BE2C (cell line): ENCODE data around the gene MT1A.
A peak's percentile ranks its signal among the peaks of the same experiment; 100 is the strongest.

Experiments
- DNase-seq: peaks from one replicate; pipeline ENCODE4 v3.0.0-alpha.2; 2020
- H3K27me3 ChIP-seq: fragments of 250-450 bp; sonication (Bioruptor Pico); 2 replicates; pipeline ENCODE4 v1.5.1; 2020; ENCODE audit warnings: mild to moderate bottlenecking
- H3K36me3 ChIP-seq: fragments of 250-450 bp; sonication (Bioruptor Pico); 2 replicates; pipeline ENCODE4 v1.5.1; 2020; ENCODE audit warnings: mild to moderate bottlenecking
- H3K4me1 ChIP-seq: fragments of 250-450 bp; sonication (Bioruptor Pico); 2 replicates; pipeline ENCODE4 v1.5.1; 2020
- H3K4me3 ChIP-seq: 2 replicates; pipeline ENCODE4 v1.5.1; 2011; ENCODE audit warnings: low read depth, low read length
- H3K9me3 ChIP-seq: fragments of 250-450 bp; sonication (Bioruptor Pico); 2 replicates; pipeline ENCODE4 v1.5.1; 2020
- CTCF ChIP-seq: IDR thresholded peaks from 2 replicates; pipeline ENCODE4 v1.5.1; 2012; ENCODE audit warnings: mild to moderate bottlenecking, low read depth, low read length

The MT1A gene

GRCh38 chr16:56594292-56594619 is 44.2 kb upstream of the MT1A start:
- no peak for TF ChIP-seq CTCF
- Histone ChIP-seq H3K4me1 (no peaks in the 10 kb centered on the region), H3K9me3 (no peaks in the 10 kb centered on the region), H3K36me3 (no peaks in the 10 kb centered on the region), H3K27me3 (peaks cover 16% of the 10 kb centered on the region), H3K4me3 (no peak overlapping the region)
- DNase-seq = no peak

- no peaks in the 10 kb centered on the region for H3K4me1 ChIP-seq
- TF ChIP-seq CTCF = peak; percentile 79
- H3K36me3 ChIP-seq = no peaks in the 10 kb centered on the region
- peak; percentile 48 for DNase-seq
- no peak overlapping the region for H3K4me3 ChIP-seq
- no peaks in the 10 kb centered on the region; the same call in 1 of the 2 replicates for H3K27me3 ChIP-seq
- H3K9me3 ChIP-seq = no peaks in the 10 kb centered on the region
Observed at GRCh38 chr16:56600398-56600999, 38.0 kb upstream of the MT1A start.

- DNase-seq = no peak
- TF ChIP-seq CTCF = no peak
- Histone ChIP-seq H3K36me3 (no peaks in the 10 kb centered on the region), H3K27me3 (no peaks in the 10 kb centered on the region; the same call in 1 of the 2 replicates), H3K4me1 (no peaks in the 10 kb centered on the region), H3K9me3 (no peaks in the 10 kb centered on the region), H3K4me3 (no peak overlapping the region)
Observed at GRCh38 chr16:56601325-56601724, 37.1 kb upstream of the MT1A start.

GRCh38 chr16:56603589-56603988 is 34.9 kb upstream of the MT1A start:
- Histone ChIP-seq H3K9me3 (no peaks in the 10 kb centered on the region), H3K36me3 (no peaks in the 10 kb centered on the region), H3K27me3 (no peaks in the 10 kb centered on the region), H3K4me3 (no peak overlapping the region), H3K4me1 (peaks cover 3% of the 10 kb centered on the region; the same call in 1 of the 2 replicates)
- peak; percentile 62 for TF ChIP-seq CTCF
- DNase-seq = peak; percentile 52

GRCh38 chr16:56604966-56605365 is 33.5 kb upstream of the MT1A start:
- H3K36me3 ChIP-seq = no peaks in the 10 kb centered on the region
- DNase-seq = no peak
- no peak overlapping the region for H3K4me3 ChIP-seq
- no peaks in the 10 kb centered on the region for H3K27me3 ChIP-seq
- no peaks in the 10 kb centered on the region for H3K9me3 ChIP-seq
- peaks cover 3% of the 10 kb centered on the region; the same call in 1 of the 2 replicates for H3K4me1 ChIP-seq
- TF ChIP-seq CTCF = no peak

- TF ChIP-seq CTCF = no peak
- peaks cover 3% of the 10 kb centered on the region; the same call in 1 of the 2 replicates for H3K4me1 ChIP-seq
- no peaks in the 10 kb centered on the region for H3K36me3 ChIP-seq
- H3K27me3 ChIP-seq = no peaks in the 10 kb centered on the region
- DNase-seq = no peak
- no peaks in the 10 kb centered on the region for H3K9me3 ChIP-seq
- H3K4me3 ChIP-seq = no peak overlapping the region
Observed at GRCh38 chr16:56605475-56605874, 33.0 kb upstream of the MT1A start.
